GM18867 (cell line): Measurements from ENCODE around the gene SYNE4.

Experiments used
- ATAC-seq: cut with Tn5 transposase; IDR thresholded peaks from one replicate; pipeline ENCODE4 v1.9.1; 2021; ENCODE audit warnings: mild to moderate bottlenecking, moderate library complexity; ENCODE audit not compliant: unreplicated experiment

SYNE4 gene

DNA sequence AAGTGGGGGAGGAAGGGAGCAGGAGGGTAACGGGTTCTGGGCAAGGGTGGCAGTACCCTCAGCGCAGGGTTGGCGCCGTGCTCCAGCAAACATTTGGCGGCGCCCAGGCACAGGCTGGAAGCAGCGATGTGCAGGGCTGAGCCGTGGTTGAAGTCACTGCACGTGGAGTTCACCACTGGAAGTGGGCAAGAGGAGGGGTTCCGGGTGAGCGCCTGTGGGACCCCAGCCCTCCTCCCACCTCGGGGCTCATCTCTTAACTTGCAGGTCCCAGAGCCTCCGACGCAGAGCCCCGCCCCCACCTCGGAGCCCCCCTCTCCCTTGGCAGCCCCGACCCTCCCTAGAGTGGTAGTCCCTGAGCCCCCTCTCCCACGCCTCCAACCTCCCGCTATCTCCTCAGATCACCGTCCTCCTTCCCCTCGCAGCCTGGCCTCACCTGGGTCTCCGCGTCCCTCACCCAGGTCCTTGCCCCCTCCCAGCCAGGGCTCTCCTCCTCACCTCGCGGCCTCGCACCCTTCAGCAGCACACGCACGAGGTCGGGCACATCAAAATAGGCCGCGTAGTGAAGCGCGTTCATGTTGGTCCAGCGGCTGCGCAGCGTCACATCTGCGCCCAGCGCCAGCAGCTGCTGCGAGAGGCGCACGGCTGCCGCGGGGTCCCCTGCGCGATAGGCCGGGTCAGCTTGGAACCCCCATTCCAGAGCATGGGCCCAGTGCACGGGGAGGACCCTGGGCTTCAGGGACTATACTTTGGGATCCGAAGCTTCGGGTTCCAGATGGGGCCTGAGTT lies 17.7 kb upstream of the SYNE4 start:
- no peak for ATAC-seq

DNA sequence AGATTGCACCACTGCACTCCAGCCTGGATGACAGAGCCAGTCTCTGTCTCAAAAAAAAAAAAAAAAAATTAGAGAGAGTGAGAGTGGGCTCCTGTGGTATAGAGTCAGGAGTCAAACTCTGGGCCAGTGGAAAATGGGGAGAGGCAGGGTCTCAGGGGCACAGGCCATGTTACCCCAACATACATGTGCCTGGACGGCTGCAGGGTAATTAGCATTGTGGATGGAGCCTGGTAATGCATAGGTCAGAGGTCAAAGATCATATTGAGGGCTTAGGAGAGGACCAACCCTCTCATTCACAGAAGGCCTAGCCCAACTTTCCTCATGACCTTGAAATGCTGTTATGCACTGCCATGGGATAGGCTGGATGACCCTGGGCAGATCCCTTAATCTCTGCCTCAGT lies 16.9 kb upstream of the SYNE4 start:
- no peak for ATAC-seq

DNA sequence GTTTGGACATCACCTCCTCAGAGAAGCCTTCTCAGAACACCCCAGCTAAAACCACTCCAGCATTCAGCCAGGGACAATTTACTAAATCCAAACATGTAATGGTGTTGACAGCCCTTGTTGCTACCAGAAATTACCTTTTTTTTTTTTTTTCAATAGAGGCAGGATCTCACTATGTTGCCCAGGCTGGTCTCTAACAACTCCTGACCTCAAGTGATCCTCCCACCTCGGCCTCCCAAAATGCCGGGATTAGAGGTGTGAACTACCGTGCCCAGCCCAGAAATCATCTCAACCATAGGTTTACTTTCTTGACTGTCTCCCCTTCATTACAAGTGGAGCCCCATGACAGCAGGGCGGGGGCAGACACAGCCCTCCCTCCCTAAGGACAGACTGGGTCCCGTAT lies 14.8 kb upstream of the SYNE4 start:
- ATAC-seq, result no peak

DNA sequence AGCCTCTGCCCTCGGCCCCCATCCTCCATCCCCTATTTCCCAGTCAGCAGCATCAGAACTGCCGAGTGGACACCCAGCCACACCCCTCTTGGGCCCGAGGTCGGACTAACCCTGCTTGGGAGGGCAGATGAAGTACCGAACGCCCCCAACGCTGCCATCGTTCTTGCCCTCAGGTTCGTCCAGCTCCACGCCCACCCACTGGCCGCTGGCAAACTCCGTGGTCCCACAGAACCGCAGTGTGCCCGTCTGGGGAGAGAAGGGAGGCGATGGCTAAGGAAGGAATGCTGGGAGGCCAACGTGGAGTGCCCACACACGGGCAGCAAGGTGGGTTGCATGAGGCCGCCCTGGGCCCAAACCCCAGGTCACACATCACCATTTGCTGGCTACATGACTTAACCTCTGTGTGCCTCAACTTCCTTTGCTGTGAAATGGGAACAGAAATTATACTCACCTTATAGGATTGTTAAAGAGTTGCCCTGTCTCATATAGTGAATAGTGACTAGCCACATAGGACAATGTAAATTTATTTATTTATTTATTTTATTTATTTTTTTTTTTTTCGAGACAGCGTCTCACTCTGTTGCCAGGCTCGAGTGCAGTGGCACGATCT lies 10.6 kb upstream of the SYNE4 start:
- no peak for ATAC-seq

DNA sequence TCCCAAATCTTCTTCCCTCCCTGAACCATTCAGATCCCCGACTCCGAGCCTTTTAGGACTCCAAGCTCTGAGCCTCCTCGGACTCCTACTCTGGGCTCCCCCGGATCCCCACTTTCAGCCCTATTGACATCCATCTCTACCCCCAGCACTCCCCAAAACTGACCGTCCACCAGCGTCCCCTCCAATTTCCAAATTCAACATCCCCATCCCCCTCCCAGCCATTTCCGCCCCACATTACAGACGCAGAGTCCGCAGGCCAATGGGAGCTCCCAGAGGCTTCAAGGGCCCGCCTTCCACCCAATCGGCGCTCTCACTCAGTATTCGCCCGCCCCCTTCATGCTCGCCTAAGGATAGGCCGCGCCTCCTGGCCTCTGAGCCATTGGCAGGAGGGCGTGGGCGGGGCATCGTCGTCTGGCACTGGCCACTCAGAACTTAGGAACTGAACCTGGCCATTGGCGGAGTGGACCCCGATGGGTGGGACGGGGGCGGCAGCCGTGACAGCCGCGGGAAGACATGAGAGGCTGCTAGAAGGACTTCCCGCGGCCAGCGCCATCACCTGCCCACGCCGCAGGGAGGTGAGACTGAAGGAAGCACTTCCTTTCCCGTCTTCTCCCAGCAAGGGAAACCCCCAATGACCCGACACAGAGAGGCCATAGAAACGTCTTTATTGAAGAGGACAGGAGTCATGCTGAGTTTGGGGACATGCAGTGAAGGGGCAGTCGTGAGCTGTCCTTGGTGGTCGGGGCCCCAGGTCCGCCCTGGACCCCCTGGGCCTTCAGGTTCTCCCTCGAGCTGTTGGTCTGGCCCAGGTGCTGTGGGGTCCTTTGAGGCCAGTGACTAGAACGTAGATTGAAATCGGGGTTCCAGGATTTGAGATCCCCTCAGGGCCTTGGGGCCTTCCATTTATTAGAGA lies 5.7 kb upstream of the SYNE4 start, which contains the start of gene ALKBH6:
TSS of gene ALKBH6 (minus strand) at position 202 of the 913 bp plus-strand sequence. CDS start 816 bp downstream, outside the sequence.
- ATAC-seq, result peak; percentile 92

DNA sequence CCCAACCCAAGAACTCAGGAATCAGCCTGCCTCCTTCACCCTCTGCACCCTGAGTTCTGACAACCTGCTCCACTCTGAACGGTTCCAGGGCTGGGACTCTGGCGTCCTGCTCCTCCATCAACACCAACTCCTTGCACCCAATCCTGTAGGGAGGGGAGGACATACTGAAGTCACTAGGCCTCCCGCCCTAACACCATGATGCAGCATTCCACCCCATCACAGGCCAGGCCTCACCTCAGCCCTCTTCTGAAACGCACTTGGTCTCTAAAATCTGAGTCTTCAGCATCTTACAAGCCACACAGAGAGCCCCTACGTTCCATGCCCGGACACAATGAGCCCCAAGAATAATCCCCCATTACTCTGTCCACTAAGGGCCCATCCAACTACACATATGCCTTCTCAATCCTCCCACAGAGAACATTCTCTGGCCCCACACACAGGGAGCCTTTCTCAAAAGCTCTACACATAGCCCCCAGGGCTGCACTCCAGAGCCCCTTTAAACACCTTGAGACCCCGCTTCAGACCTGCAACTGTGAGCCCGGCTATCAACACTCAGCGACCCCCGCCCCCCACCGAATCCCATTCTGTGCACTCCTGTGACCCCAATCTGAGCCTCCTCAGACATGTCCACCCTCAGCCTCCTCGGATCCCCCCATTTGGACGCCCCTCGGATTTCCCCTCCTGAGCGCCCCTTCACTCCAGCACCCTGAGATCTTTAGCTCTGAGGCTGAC lies 4.8 kb upstream of the SYNE4 start:
- no peak for ATAC-seq

DNA sequence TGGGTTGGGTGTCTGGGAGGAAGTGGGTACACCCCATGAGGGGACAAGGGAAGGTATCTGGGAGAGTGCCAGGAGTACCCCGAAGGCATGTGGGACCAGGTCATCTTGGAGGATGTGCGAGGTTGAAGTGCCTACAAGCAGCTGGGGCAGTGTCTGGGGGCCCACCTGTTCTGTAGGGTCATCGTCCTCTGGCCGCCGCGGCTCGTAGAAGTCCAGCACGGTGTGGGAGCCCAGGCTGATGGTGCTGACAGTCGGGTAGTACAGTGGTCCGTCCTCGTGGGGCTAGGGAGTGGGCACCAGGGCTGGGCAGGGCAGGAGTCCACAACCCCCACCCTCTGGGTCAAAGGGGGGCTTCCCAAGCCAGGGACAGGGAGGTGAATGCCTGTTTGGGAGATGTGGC lies 1.8 kb upstream of the SYNE4 start:
- no peak for ATAC-seq

DNA sequence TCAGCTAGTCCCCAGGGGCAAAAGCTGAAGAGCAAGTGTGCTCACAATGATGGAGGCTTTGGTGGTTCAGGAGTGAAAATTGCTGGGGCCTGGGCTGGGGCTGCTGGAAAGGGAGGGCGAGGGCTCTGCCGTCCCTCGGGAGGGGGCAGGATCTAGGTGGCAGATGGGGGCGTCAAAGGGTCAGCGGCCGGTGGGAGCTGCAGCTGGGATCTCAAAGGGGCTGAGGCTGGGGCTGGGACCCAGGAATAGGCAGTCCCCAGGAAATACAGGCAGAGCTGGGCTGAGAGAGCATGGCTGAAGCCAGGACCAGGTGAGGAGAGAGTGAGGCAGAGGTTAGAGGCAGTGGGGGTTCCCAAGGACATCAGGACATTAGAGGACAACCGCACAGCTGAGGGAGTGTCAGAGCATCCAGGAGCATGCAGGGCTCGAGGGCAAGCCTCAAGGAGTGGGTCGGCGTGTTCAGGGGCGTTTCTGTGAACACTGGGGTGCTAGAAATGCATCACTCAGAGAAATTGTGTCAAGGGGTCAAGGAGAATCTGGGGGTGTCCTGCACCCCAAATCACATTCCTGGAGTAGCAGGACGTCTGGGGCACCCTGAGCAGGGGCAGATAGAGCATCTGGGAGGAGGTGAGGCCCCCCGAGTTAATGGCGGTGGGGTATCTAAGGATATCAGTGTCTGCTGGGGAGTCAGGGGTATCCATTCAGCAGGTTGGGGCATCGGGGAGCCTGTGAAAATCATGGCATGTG lies 1.2 kb upstream of the SYNE4 start:
- no peak for ATAC-seq

DNA sequence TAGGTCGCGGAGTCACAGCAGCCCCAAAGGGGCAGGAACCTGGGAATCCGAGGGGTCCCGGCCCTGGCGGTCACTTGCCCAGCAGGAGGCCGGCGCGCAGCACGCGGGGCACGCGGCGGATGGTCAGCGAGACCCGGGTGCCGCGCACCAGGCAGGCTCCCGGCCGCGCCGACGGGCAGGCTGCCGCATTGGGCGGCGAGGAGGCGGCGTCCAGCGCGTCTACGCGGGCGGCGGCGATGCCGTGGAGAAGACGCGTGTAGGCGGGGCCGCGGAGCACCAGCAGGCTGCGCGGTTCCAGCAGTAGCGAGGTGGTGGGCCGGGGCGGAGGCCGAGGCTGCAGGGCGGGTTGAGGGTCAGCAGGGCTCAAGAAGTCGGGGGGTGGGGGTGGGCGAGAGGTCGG lies 607 bp upstream of the SYNE4 start:
- no peak for ATAC-seq

DNA sequence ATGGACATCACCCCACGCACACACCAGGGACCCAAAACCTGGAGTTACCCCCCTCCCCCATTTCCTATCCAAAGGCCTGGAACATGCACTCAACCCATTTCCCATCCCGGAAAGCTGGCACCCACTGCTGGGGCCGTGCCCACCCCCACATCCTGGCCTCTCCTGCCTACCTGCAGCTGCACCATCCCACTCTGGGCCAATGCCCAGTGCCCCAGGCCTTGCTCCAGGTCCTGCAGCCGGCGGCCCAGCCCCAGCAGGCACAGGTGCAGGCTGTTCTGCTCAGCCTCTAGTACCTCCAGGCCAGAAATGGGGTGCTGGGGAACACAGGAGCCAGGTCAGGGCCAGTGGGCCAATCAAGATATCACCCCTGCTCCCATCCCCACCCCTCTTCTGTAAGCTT lies 1.7 kb downstream of the SYNE4 start:
- ATAC-seq, result no peak

DNA sequence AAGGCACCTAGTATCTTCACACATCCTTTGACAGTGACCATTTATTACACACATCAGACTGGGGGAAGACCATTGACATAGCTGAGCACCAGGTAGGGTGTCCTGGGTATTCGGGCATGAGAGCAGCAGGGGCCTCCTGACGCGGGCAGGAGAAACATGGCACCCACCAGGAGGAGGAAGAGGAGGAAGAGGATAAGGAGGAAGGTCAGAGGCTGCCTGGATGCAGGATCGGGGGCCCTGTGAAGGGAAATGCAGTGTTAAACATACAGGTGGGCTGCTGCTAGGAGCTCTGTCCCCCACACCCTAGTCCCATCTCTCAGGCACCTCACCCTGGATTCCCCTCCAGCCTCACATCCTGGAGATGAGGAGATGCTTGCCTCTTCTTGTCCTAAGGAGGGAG lies 5.3 kb downstream of the SYNE4 start:
- ATAC-seq, result no peak

DNA sequence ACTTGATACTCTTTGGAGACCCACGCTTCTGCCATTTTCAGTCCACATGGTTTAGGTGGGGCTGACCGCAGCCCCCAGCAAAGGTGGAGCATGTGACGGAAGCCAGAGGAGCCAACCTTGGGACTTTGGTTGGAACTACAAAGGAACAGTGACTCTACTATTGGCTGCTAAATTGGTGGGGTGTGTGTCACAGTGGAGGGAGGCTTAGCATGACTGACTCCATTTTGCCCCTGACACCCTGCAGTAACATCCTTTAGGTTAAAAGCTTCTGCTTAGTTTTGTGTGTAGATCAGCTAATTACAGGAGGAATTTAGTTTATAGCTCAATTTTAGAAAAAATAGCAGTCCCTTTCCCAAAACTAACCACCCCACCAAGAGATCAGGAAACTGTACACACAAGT lies 7.0 kb downstream of the SYNE4 start:
- no peak for ATAC-seq

DNA sequence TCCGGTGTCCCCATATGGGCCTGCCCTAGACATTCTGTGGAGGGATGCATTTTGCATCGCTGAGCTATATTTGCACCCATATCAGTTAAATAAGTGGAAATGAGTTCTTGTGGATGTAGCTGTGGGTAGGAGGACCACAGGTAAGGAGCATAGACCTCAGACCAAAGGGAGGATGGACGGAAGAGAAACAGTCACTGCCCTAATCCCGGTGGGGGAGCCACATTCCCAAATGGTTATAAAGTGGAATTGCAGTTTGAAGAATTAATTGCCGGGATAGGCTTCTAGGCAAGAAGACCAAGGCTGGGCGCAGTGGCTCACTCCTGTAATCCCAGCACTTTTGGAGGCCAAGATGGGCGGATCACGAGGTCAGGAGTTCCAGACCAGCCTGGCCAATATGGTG lies 11.8 kb downstream of the SYNE4 start:
- no peak for ATAC-seq

DNA sequence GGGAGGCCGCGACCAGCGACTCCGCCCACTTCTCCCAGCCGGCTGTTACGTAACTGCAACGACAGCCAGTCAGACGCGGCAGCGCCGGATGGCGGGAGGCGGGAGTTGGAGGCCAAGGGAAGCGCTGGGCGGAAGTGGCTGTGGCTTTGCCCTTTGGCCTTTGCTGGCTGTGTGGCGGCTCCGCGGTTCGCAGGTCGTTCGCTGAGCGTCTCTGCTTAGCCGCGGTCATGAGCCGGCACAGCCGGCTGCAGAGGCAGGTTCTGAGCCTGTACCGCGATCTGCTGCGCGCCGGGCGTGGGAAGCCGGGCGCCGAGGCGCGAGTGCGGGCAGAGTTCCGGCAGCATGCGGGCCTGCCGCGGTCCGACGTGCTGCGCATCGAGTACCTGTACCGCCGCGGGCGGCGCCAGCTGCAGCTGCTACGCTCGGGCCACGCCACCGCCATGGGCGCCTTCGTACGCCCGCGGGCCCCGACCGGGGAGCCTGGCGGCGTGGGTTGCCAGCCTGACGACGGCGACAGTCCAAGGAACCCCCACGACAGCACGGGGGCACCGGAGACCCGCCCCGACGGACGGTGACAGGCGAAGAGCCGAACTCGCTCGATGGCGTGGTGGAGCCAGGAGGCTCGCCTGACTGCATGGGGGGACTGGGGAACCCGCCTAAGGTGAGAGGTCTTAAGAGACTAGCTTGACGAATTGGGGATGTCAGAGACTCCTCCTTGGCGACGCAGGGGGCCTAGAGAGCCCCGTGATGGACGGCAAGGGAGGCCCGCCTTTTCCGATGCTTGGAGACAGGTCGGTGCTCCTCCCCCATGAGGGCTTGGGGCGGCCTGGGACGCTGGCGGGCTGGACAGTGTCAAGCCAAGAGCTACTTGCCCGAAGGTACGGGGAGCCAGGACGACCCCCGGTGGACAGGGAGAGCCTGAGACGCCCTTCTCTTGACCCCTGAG lies 13.3 kb downstream of the SYNE4 start, which contains the start of gene SDHAF1:
TSS of gene SDHAF1 (plus strand) at position 141 of the 946 bp plus-strand sequence. CDS start at position 228, 87 bp downstream.
- ATAC-seq, result peak; percentile 82

DNA sequence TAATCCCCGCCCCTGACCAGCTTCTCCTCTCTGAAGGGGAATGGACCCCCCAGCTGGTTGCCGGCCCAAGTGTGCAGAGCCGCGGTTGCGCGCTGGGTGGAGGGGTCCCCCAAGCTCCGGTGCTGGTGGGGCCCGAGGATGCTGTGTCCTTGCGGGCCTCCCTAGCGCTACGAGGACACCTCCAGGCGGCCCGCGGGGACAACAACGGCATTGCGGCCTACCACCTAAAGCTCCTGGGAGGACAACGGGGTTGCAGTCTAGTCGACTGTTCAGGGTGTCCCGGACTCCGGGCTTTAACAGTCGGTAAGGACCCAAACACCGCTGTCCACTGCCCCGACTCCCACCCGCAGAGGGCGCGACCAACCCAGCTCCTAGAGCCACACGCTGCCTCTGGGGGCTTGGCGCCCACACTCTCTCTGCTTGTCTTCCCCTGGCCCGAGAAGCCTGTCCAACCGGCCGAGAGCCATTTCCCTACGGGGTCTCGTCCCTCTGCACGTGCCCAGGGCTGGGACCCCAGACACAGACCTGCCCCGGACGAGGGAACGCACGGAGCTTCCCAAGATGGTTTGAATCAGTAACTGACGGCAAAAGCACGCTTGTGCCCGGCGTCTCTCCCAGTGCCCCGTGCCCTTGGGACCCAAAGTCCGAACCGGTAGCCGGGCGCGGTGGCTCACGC lies 14.6 kb downstream of the SYNE4 start:
- ATAC-seq, result no peak

DNA sequence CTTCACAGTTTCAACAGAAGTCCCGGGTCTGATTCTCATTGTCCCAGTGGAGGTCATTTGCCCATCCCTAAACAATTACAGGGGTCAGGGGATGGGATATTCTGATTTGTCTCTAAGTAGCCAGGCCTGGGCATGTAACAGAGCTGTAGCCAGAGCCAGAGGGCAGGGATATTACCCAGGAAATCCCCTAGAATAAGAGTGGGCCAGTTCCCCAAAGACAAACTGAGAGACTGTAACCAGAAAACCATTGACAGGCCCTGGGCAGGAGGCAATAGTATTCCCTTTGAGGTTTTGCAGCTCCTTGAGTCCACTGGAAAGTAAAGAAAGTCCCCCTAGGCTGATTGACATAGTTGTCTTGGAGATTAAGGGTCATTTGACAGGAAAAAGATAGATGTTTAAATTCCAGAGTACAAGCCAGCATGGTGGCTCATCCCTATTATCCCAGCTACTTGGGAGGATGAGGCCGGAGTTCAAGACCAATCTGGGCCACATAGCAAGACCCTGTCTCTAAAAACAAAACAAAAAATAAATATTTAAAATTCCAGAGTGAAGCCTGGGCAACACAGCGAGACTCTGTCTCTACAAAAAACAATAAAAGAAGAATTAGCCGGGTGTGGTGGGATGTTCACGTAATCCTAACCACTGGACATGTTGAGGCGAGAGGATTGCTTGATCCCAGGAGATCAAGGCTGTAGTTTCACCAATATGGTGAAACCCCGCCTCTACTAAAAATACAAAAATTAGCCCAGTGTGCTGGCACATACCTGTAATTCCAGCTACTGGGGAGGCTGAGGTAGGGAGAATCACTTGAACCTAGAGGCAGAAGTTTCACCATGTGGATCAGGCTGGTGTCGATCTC lies 15.5 kb downstream of the SYNE4 start:
- ATAC-seq, result no peak

DNA sequence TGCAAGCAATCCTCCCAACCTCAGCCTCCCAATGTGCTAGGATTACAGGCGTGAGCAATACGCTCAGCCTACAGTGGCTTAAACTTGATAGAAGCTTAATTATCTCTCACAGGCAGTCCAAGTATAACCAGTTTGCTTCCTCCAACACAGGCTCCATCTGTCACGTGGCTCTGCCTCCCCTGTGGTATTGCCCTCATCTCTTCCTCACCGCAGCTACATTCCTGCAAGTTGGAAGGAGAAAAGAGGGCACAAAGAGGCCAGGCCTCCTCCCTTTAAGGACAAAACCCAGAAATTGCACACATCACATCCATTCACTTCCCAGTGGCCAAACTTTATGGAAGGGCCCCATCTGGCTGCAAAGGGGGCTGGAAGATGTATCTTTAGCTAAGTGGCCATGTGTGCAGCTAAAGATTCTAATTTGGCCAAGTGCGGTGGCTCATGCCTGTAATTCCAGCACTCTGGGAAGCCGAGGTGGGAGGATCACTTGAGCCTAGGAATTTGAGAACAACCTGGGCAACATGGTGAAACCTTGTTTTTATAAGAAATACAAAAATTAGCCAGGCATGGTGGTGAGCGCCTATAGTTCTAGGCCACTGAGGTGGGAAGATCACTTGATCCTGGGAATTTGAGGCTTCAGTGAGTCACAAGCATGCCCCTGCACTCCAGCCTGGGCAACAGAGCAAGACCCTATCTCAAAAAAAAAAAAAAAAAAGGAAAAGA lies 16.7 kb downstream of the SYNE4 start:
- ATAC-seq, result no peak
